ENCODE data around the gene DCAF11.

The DCAF11 gene

GRCh38 chr14:24138396-24139271 is 24.1 kb downstream of the DCAF11 start:
- DNase-seq (ENCODE audit: low spot score) (no peak), FAIRE-seq (no peak)

- DNase-seq (ENCODE audit: low spot score) (no peak), FAIRE-seq (no peak)
These were observed 24.8 kb downstream of the DCAF11 start for GRCh38 chr14:24139272-24139934.

- peak; percentile 94 for DNase-seq (ENCODE audit: low spot score)
- peak; percentile 56 for FAIRE-seq
These were observed 26.7 kb downstream of the DCAF11 start, which contains the start of gene EMC9 for GRCh38 chr14:24141097-24141880. TSS of gene EMC9 (minus strand) at chr14:24141591. CDS start at chr14:24141304, 287 bp downstream.

GRCh38 chr14:24143511-24143910 is 28.9 kb downstream of the DCAF11 start:
- DNase-seq (ENCODE audit: low spot score), result no peak

GRCh38 chr14:24144451-24144850 is 29.9 kb downstream of the DCAF11 start:
- FAIRE-seq, result no peak
- DNase-seq (ENCODE audit: low spot score), result no peak

More at GRCh38 chr14:24143511-24143910, 28.9 kb downstream of the DCAF11 start:
- FAIRE-seq, result no peak

- no peak for DNase-seq (ENCODE audit: low spot score)
- FAIRE-seq, result no peak
These were observed 30.6 kb downstream of the DCAF11 start for GRCh38 chr14:24145219-24145618.

GRCh38 chr14:24145690-24146452 is 31.3 kb downstream of the DCAF11 start:
- FAIRE-seq, result no peak
- DNase-seq (ENCODE audit: low spot score), result peak; percentile 29

- FAIRE-seq (no peak), DNase-seq (ENCODE audit: low spot score) (peak; percentile 89)
These were observed 31.9 kb downstream of the DCAF11 start, which contains the start of gene PSME2 for GRCh38 chr14:24146453-24146977. TSS of gene PSME2 (minus strand) at chr14:24146610. CDS start at chr14:24146581, 29 bp downstream.

- FAIRE-seq (peak; percentile 73), DNase-seq (ENCODE audit: low spot score) (peak; percentile 79)
These were observed 32.6 kb downstream of the DCAF11 start, which contains the start of gene RNF31 for GRCh38 chr14:24146978-24147760. TSS of gene RNF31 (plus strand) at chr14:24147498. CDS start at chr14:24147699, 201 bp downstream.

- FAIRE-seq, result no peak
These were observed 33.3 kb downstream of the DCAF11 start for GRCh38 chr14:24147761-24148428.

GRCh38 chr14:24149302-24149969 is 34.9 kb downstream of the DCAF11 start:
- DNase-seq (ENCODE audit: low spot score) (no peak), FAIRE-seq (no peak)

More at GRCh38 chr14:24147761-24148428, 33.3 kb downstream of the DCAF11 start:
- no peak for DNase-seq (ENCODE audit: low spot score)

- DNase-seq (ENCODE audit: low spot score), result no peak
- no peak for FAIRE-seq
These were observed 35.5 kb downstream of the DCAF11 start for GRCh38 chr14:24150061-24150460.

GRCh38 chr14:24150567-24150966 is 36.0 kb downstream of the DCAF11 start:
- DNase-seq (ENCODE audit: low spot score) (no peak), FAIRE-seq (no peak)

GRCh38 chr14:24150993-24151392 is 36.4 kb downstream of the DCAF11 start:
- no peak for FAIRE-seq
- DNase-seq (ENCODE audit: low spot score), result no peak

- no peak for FAIRE-seq
- no peak for DNase-seq (ENCODE audit: low spot score)
These were observed 37.0 kb downstream of the DCAF11 start for GRCh38 chr14:24151404-24152080.

- DNase-seq (ENCODE audit: low spot score), result no peak
- FAIRE-seq, result no peak
These were observed 40.5 kb downstream of the DCAF11 start for GRCh38 chr14:24155100-24155499.

- no peak for DNase-seq (ENCODE audit: low spot score)
- no peak for FAIRE-seq
These were observed 42.3 kb downstream of the DCAF11 start for GRCh38 chr14:24156840-24157239.

GRCh38 chr14:24157331-24157730 is 42.8 kb downstream of the DCAF11 start:
- no peak for DNase-seq (ENCODE audit: low spot score)
- FAIRE-seq, result no peak
